ENCODE measurements around the gene SRRM3.
"Not testable (repeated sequence)": the region's sequence is repeated elsewhere in the genome, so short reads cannot be mapped to it uniquely, and the experiment has no call there.

Gene SRRM3

DNA sequence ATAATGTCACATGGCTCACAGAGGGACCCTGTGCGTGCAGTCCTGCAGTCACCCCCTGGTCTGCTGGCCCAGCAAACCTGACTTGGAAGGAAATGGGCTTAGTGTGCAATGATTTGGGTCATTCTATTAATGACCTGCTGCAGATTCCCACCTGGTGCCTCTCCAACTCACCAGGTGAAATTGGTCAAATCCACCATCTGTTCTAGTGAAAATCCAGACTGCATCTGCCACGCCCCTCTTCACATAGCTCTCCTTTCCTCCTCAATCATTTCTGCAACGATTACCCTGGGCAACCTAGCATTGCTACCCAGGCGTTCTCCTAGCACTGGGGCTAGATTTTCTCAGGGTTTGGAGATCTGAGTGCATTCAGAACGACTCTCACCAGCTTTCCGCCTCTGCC, 29.4 kb downstream of the SRRM3 start:
- DNase-seq: no peak

DNA sequence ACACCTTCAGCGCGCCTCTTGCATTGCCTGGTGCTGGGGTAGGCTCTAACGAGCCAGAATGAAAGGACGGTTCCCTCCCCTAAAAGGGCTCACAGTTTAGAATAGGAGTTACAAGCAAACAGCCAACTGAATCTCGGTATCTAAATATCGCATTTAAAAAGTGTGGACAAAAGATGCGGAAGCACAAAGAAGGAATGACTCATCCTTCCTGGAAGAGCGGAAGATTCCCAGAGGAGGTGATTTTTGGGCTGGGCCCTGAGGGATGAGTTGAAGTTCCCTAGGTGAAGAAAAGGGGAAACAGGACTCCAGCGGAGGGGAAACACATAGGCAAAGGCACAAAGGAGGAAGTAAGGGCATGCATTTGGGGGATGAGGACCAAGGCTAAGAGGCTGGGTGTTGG, 29.9 kb downstream of the SRRM3 start:
- no peak for DNase-seq

DNA sequence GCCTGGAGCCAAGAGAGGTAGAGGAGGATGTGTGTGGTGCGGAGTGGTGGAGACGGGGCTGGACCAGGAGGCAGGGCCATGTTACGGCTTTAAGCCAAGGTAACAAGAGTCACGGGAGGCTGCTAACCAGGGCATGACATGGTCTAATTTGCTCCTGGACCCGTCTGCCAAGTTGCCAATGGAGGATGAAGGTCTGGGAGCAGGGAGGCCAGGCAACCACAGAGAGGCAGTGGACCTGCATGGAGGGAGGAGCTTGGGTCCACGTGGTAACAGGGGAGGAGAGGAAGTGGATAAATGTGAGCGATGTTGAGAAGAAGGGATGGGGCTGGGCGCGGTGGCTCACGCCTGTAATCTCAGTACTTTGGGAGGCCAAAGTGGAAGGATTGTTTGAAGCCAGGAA, 31.0 kb downstream of the SRRM3 start:
- DNase-seq: no peak

DNA sequence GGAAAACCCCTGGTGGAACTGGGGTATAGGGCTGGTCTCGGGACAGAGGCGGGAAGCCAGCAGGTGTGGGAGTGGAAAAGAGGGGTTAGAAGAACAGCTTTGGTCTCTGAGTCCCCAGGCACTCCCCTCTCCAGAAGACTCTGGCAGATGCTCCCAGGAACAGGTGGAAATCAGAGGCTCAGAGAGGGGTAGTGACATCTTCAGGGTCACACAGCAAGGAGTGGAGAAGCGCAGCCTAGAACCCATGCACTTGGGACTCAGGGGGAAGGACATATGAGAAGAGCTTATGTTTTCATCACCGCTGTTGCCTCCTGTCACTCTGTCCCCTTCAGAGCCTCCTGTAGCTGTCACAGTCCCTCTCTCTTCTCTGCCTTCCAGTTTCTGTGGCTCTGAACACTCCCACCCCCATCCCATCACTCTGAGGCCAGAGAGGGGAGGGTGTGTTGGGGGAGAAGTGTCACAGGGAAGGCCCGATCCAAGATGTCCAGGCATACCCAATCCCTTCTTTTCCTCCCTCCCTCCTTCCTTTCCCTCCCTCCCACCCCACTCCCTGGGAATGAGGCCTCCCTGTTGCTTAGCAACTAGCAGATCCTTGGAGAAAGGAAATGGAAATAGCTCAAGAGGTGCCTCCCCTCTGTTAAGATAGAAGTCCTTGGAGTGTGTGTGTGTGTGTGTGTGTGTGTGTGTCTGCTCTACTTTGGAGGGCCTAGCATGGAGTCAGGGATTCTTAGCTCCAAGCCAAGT, 32.0 kb downstream of the SRRM3 start:
- no peak for DNase-seq

- DNase-seq: no peak
These were observed 32.5 kb downstream of the SRRM3 start for GRCh38 chr7:76234282-76234584.

- DNase-seq: peak; percentile 76
These were observed 33.3 kb downstream of the SRRM3 start for GRCh38 chr7:76234931-76235441.

DNA sequence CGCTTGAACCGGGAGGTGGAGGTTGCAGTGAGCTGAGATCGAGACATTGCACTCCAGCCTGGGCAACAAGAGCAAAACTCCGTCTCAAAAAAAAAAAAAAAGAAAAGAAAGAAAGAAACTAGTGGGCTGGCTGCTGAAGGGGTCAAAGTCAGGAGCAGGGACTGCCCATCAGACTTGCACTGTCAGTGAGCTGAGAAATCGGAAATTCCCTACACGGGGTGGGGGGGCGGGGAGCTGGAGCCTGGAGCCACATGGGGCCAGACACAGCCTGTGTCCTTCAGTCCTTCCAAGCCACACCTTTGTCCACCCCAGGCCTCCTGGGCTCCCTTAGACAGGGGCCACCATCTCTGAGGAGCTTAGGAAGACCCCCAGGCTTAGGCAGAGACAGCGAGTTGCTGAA, 34.5 kb downstream of the SRRM3 start:
- no peak for DNase-seq

DNA sequence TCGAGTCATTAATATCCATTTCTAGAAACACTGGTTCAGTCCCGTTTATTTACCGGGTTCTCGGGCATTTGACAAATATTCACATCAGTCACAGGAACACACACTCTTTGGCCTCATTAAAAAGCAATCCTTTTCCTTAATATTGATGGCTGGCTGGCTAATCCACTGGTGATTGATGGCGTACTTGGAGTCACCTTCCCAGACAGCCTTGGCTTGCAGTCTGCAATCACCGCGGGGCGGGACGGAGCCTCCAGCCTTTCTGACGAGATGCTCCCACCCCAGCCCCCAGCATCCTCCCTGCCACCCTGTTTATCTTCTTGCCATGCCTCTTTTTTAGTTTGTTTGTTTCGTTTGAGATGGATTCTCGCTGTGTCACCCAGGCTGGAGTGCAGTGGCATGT, 36.6 kb downstream of the SRRM3 start:
- DNase-seq: no peak

- DNase-seq: no peak
These were observed 39.4 kb downstream of the SRRM3 start for GRCh38 chr7:76241141-76241540.

DNA sequence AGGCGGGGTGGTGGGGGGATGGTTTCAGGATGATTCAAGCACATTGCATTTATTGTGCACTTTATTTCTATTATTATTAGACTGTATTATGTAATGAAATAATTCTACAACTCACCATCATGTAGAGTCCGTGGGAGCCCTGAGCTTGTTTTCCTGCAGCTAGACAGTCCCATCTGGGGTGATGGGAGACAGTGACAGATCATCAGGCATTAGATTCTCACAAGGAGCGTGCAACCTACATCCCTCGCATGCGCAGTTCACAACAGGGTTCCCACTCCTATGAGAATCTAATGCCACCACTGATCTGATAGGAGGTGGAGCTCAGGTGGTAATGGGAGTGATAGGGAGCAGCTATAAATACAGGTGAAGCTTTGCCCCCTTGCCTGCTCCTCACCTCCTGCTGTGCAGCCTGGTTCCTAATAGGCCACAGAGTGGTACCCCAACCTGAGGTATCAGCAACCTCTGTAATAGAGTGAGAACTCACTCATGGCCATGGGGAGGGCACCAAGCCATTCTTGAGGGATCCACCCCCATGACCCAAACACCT, 40.9 kb downstream of the SRRM3 start:
- not testable (repeated sequence) for DNase-seq

DNA sequence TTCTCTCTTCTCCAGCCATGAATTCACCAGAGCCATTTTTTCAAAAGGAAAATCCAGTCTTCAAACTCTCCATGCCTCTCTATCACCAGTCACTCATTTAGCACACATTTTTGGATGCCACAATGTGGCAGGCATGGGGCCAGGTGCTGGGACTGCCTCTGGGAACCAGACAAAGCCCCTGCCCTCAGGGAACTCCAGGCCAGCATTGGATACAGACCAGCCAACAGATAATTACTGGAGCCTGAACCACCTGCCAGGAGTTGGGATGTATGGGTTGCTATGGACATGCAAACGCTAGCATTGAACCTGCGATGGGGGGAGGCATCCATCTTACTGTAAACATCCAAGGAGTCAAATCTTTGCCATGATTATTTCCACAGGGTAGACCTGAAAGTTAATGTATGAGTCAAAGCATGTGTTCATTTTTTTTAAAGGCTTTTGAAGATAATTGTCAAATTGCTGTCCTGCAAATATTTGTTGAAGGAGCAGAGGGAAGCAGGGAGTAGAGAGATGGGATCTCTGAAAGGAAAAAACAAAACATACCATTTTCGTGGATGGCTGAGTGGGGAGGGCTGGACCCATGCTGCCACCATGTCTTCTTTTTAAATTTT, 43.2 kb downstream of the SRRM3 start:
- DNase-seq: no peak

GRCh38 chr7:76246804-76247389, 45.2 kb downstream of the SRRM3 start:
- no peak for DNase-seq

GRCh38 chr7:76247938-76248337, 46.2 kb downstream of the SRRM3 start:
- no peak for DNase-seq

- DNase-seq: no peak
These were observed 50.3 kb downstream of the SRRM3 start for GRCh38 chr7:76252021-76252420.

DNA sequence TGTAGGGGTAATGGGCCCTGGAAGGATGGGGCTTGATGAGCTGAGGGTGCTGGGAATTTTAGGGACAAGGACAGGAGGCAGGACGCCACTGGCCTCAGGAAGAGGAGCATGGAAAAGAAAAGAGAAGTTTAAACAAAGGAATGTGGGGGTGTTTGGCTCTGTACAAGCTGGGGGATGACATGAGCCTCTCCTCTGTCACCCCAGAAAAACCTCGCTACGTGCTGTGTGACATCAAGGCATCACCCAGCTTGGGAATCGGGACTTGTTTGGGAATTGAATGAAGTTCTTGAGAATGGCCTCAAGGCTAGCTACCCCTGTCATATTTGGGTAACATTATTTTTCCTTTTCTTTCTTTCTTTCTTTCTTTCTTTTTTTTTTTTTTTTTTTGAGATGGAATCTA, 53.1 kb downstream of the SRRM3 start:
- DNase-seq: no peak

- no peak for DNase-seq
These were observed 56.3 kb downstream of the SRRM3 start for GRCh38 chr7:76257973-76258372.

DNA sequence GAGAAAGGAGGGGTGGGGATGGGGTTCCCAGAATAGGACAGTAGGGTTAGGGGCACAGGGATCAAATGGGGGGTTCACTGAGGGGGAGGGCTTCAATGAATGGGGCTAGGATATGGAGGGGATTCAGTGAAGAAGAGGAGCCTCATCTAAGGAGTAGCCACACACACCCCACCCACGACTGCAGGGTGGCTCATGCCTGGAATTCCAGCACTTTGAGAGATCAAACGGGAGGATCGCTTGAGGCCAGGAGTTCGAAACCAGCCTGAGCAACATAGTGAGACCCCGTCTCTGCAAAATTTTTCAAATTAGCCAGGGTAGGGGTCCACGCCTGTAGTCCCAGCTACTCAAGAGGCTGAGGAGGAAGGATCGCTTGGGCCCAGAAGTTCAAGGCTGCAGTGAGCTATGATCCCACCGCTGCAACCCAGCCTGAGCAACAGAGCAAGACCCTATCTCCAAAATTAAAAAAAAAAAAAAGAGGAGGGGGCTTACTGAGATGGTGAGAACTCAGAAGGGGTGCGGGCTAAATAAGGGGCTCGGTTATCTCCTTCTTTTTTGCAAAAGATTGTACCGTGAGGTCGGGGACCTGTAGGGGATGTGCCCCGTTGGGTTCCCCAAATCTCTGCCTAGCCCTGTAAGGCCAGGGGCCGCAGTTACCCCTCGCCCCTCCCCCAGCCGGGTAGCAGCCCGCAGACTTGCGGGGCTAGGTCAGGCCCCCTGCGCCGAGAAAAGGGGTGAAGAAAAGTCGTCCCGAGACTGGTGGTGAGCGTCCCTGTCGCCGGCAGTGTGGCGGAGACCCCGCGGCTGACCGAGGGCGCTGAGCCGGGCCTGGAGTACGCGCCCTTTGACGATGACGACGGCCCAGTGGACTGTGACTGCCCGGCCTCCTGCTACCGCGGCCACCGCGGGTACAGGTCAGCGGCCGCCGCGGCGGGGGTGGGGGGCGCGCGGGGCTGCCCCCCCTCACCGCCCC, 57.7 kb downstream of the SRRM3 start:
- DNase-seq: no peak

- peak; percentile 23 for DNase-seq
These were observed 58.5 kb downstream of the SRRM3 start for GRCh38 chr7:76260171-76260703.

DNA sequence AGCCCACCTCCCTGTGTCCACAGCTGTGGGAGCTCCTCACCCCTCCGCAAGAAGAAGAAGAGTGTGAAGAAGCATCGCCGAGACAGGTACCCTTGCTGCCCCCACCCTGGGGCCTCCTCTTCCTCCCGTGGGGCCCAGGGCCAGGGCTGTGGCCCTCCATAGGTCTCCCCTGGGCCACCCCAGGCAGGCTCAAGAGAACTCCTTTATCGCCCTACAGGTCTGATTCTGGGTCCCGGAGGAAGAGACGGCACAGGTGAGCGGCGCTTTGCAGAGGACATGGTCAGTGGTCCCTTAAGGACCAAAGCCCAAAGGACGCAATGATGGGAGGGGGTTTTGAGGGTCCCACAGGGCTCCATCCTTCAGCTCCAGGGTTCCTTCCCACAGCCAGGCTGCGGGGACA, 59.6 kb downstream of the SRRM3 start:
- no peak for DNase-seq

DNA sequence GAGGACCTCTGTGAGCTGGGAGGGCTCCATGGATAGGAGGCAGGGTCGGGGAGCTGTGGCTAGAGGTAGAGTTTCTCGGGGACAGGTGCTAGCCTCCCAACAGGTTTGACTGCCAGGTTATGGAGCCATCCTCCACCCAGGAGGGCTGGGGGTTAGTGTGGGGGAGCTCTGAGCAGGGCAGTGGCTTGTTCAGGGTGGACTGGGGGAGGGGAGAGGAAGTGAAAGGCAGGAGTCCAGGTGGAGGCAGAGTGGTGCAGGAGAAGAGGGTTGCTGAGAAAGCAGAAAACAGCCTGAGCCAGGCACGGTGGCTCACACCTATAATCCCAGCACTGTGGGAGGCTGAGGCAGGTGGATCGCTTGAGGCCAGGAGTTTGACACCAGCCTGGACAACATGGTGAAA, 60.2 kb downstream of the SRRM3 start:
- DNase-seq: no peak

DNA sequence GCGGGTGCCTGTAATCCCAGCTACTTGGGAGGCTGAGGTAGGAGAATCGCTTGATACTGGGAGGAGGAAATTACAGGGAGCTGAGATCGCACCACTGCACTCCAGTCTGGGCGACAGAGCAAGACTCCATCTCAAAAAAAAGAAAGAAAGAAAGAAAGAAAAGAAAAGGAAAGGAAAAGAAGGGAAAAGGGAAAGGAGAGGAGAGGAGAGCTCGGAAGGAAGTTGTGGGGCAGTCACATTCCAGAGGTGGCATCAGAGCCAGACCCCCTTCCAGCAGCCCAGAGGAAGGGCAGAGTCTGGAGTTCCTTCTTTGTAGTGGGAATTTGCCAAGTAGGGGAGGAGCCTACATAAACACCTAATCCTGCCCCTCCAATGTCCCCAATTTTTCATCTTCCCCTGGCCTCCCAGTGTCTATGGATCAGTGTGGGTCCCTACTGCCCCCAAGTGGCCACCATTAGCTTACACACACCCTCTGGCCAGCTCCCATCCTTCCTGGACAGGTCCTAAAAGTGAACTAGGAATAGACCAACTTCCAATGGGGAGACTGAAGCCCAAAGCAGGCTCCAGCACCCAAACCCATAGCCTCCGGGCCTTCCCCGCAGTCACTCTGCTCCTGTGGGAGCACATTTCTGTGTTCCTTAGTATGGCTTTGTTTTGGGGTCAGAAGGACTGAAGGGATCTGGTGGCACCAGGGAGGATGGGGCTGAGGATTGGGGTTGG, 61.1 kb downstream of the SRRM3 start:
- peak; percentile 29 for DNase-seq

DNA sequence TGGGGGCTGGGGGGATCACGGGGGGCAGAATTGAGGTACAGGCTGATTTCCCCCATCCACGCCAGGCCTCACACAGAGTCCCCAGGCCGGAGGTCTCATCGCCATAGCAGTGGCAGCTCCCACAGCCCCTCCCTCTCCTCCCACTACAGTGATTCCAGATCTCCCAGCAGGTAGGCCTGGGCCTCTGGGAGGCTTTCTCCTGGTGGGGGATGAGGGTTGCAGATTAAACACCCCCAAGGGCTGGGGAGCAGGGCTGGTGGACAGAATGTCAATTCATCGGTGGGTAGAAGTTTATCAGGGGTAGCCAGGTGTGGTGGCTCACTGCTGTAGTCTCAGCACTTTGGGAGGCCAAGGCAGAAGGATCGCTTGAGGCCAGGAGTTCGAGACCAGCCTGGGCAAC, 63.6 kb downstream of the SRRM3 start:
- DNase-seq: no peak
